GM12878 (cell line): ENCODE results near the gene PRRX1. TPM values are rescaled to one million over a fixed set of nuclear protein-coding genes. Genes with fewer than 3 reads are reported as not detected.
A peak's percentile ranks its signal among the peaks of the same experiment; 100 is the strongest.

Source experiments
- ATAC-seq: fragments of 200-7000 bp; cut with Tn5 transposase; 3 replicates; pipeline ENCODE4 v1.9.1; 2020; ENCODE audit warnings: mild to moderate bottlenecking, moderate library complexity
- BruUV-seq: library from RNA; stranded (reverse); fragments of 400-500 nt; replicated peaks from 2 replicates; lab custom pipeline; 2021; lab: Mats Ljungman, UMichigan
- CTCF ChIA-PET: fragments of 300-600 bp; sonication (Branson Sonifier 250); formaldehyde crosslinking; extraction: SDS; loops from one replicate; lab custom pipeline; 2021; ENCODE audit warnings: inconsistent platforms; lab: Yijun Ruan, JAX
- POLR2A ChIA-PET: fragments of 350-600 bp; formaldehyde crosslinking; extraction: SDS; loops from one replicate; lab custom pipeline; 2021; ENCODE audit warnings: inconsistent platforms; lab: Charles Lee
- RAD21 ChIA-PET: fragments of 300-600 bp; sonication (Branson Sonifier 250); formaldehyde crosslinking; loops from one replicate; lab custom pipeline; 2023; ENCODE audit warnings: antibody characterized with exemption; ENCODE audit not compliant: unreplicated experiment; lab: Charles Lee
- SMC1A ChIA-PET: fragments of 300-600 bp; sonication (Branson Sonifier 250); formaldehyde crosslinking; loops from one replicate; lab custom pipeline; 2023; ENCODE audit not compliant: unreplicated experiment, uncharacterized antibody; lab: Charles Lee
- DNase-seq: peaks from one replicate; pipeline ENCODE4 v3.0.0-alpha.2; 2011; ENCODE audit warnings: low read depth, low spot score
- FAIRE-seq: peaks from 3 replicates; lab custom pipeline; 2011; peaks lifted over from hg19 to GRCh38; lab: Jason Lieb, UNC
- H2AFZ ChIP-seq: 2 replicates; pipeline ENCODE4 v1.6.0; 2011; ENCODE audit warnings: low read depth, low read length, control low read depth; ENCODE audit not compliant: control insufficient read depth
- H3K27ac ChIP-seq: 2 replicates; pipeline ENCODE4 v1.5.1; 2011; ENCODE audit warnings: control low read depth; ENCODE audit not compliant: control insufficient read depth, insufficient read depth
- H3K27me3 ChIP-seq, 2 experiments: replicated peaks in 1 of 2; 2 replicates each; pipeline versions ENCODE4 v1.6.0 to v1.6.1; 2011; ENCODE audit warnings: low read length in 1 of 2; ENCODE audit not compliant: control insufficient read depth in 2 of 2, insufficient read depth in 2 of 2
- H3K36me3 ChIP-seq, 2 experiments: 2 replicates each; pipeline ENCODE4 v1.5.1; 2011; ENCODE audit warnings: low read length in 1 of 2; ENCODE audit not compliant: control insufficient read depth in 2 of 2, insufficient read depth in 2 of 2
- H3K4me1 ChIP-seq: 2 replicates; pipeline ENCODE4 v1.6.1; 2011; ENCODE audit warnings: mild to moderate bottlenecking, low read length, moderate library complexity, mixed read lengths; ENCODE audit not compliant: control insufficient read depth, insufficient read depth
- H3K4me2 ChIP-seq: 2 replicates; pipeline ENCODE4 v1.6.0; 2011; ENCODE audit warnings: control low read depth; ENCODE audit not compliant: control insufficient read depth, insufficient read depth
- H3K4me3 ChIP-seq: fragments of 200-600 bp; sonication (generic); 2 replicates; pipeline ENCODE4 v1.5.1; 2016
- H3K79me2 ChIP-seq: 2 replicates; pipeline ENCODE4 v1.6.0; 2011; ENCODE audit warnings: low read length; ENCODE audit not compliant: control insufficient read depth, insufficient read depth
- H3K9ac ChIP-seq: 2 replicates; pipeline ENCODE4 v1.8.0; 2011; ENCODE audit warnings: low read length, control low read depth, mixed read lengths; ENCODE audit not compliant: control insufficient read depth, insufficient read depth
- H3K9me3 ChIP-seq: replicated peaks from 3 replicates; pipeline ENCODE4 v1.5.1; 2011; ENCODE audit warnings: mild to moderate bottlenecking, low read length; ENCODE audit not compliant: control insufficient read depth, insufficient read depth
- H4K20me1 ChIP-seq: 2 replicates; pipeline ENCODE4 v1.6.0; 2011; ENCODE audit not compliant: control insufficient read depth, insufficient read depth
- HDAC2 ChIP-seq: fragments of 200-600 bp; sonication (generic); IDR thresholded peaks from 2 replicates; pipeline ENCODE4 v1.6.1; 2017
- RAD21 ChIP-seq: IDR thresholded peaks from 2 replicates; pipeline ENCODE4 v1.6.1; 2011; ENCODE audit warnings: mild to moderate bottlenecking, low read depth, low read length, moderate library complexity; ENCODE audit not compliant: insufficient read depth
- RAD51 ChIP-seq: fragments of 450-650 bp; IDR thresholded peaks from 2 replicates; pipeline ENCODE4 v1.6.1; 2016; ENCODE audit warnings: moderate library complexity, mild to moderate bottlenecking, inconsistent platforms
- SMAD1 ChIP-seq: fragments of 450-650 bp; IDR thresholded peaks from 2 replicates; pipeline ENCODE4 v1.6.1; 2018; ENCODE audit warnings: mild to moderate bottlenecking, low read depth; ENCODE audit not compliant: partially characterized antibody
- TAF1 ChIP-seq: IDR thresholded peaks from 2 replicates; pipeline ENCODE4 v1.6.1; 2011; ENCODE audit warnings: mild to moderate bottlenecking, low read depth, low read length, borderline replicate concordance
- TCF3 ChIP-seq: IDR thresholded peaks from 2 replicates; pipeline ENCODE4 v1.6.1; 2012; ENCODE audit warnings: low read depth, mild to moderate bottlenecking, low read length, borderline replicate concordance; ENCODE audit not compliant: insufficient read depth
- WGBS: methylation state at CpG from one replicate; pipeline ENCODE4 v1.1.6; 2016; ENCODE audit warnings: low lambda C conversion rate; ENCODE audit not compliant: insufficient replicate concordance, insufficient coverage; ENCODE audit errors: missing lambda C conversion rate; 5-methylcytosine and 5-hydroxymethylcytosine counted together
- in situ Hi-C: fragments of 300-500 bp; cut with MboI; formaldehyde crosslinking; loops from 9 replicates; pipeline ENCODE4 v1.14.3; 2018; ENCODE audit warnings: mixed read lengths
- intact Hi-C: fragments of 100-400 bp; cut with micrococcal nuclease; formaldehyde crosslinking; loops from one replicate; pipeline ENCODE4 v1.14.2; 2022; ENCODE audit not compliant: unreplicated experiment
- polyA plus RNA-seq, 11 experiments: library from polyadenylated mRNA; depleted of rRNA in 4 of 11; unstranded in 6 of 11; stranded (reverse) in 5 of 11; fragments of >200 nt; fragmentation: Nextera tagmentation in 4 of 11; fragmentation: Illumina TruSeq in 1 of 11; extraction: Ambion mirVana in 4 of 11; extraction: Trizol in 1 of 11; gene quantifications; 1 replicate in 1 of 11; 2 replicates in 10 of 11; pipeline versions ENCODE4 v1.2.1 to v1.2.3, GENCODE V29; 2011 to 2016; ENCODE audit warnings: inconsistent platforms in 2 of 11, missing spikeins in 2 of 11, low read depth in 1 of 11
- total RNA-seq, 4 experiments: library from RNA; depleted of rRNA in 3 of 4; stranded (reverse); fragments of >200 nt in 3 of 4; fragmentation: Illumina TruSeq in 1 of 4; extraction: Trizol in 1 of 4; gene quantifications; 2 replicates each; pipeline versions ENCODE4 v1.2.1 to v1.2.3, GENCODE V29; 2013 to 2021
- TF ChIP-seq, protein P1 (sequence below): IDR thresholded peaks from 2 replicates; pipeline ENCODE4 v1.6.1; 2011; ENCODE audit warnings: borderline replicate concordance, low read depth, mild to moderate bottlenecking, moderate library complexity, low read length; ENCODE audit not compliant: insufficient read depth, poor library complexity, severe bottlenecking

The PRRX1 gene
- total and polyA plus RNA-seq, 10 of the 15 experiments (the other 5 are each of a cell fraction or from before 2014, with no cell fraction given), result 0.42 to 64.6 (median 1.5) TPM

DNA sequence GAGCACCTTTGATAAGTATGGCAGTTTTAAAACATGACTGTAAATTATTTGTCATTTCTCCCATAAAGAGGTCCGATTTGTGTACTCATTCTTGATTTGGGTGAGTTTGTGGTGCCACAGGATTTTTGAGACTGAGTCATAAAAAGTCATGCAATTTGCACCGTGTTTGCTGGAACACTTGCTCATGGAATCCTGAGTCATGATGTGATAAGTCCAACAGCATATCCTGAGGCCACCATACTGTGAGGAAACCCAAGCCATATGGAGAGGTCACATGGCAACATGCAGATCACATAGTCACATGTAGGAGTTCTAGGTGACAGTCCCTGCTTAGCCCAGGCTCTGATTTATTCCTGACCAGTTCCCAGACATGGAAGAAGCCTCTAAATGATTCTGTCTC, 40.8 kb upstream of the PRRX1 start:
- no peak overlapping the region for H2AFZ ChIP-seq
- DNase-seq, result no peak
- no peaks in the 10 kb centered on the region for H3K4me1 ChIP-seq
- ChIA-PET RAD21 (interaction anchor here (0.6 to 1.3 kb wide), 3 partner anchors 10 to 40 kb away, joined by 3 to 5 read pairs (median 3); no protein-coding TSS in a partner anchor), SMC1A (interaction anchor here (1.0 to 13.2 kb wide), 7 partner anchors 10 to 103 kb away, joined by 3 to 150 read pairs (median 3); partner anchors contain the start of gene PRRX1), CTCF (interaction anchor here (0.8 to 1.5 kb wide), 2 partner anchors 9 to 50 kb away, joined by 3 read pairs; no protein-coding TSS in a partner anchor), POLR2A (interaction anchor here (0.6 to 1.5 kb wide), 5 partner anchors 9 to 98 kb away, joined by 3 to 5 read pairs (median 3); no protein-coding TSS in a partner anchor)
- no peaks in the 10 kb centered on the region for H3K27me3 ChIP-seq
- H3K79me2 ChIP-seq, result no peaks in the 10 kb centered on the region
- H3K9me3 ChIP-seq, result no peaks in the 10 kb centered on the region
- no peak for ATAC-seq
- H4K20me1 ChIP-seq, result no peaks in the 10 kb centered on the region
- FAIRE-seq, result peak; percentile 27
- no peak overlapping the region for H3K4me2 ChIP-seq
- no peak overlapping the region for H3K4me3 ChIP-seq
- H3K36me3 ChIP-seq, result no peaks in the 10 kb centered on the region
- TF ChIP-seq TAF1 (no peak), TCF3 (no peak), RAD21 (no peak), HDAC2 (no peak), RAD51 (peak; percentile 46), SMAD1 (no peak)
- TF ChIP-seq, protein P1, sequence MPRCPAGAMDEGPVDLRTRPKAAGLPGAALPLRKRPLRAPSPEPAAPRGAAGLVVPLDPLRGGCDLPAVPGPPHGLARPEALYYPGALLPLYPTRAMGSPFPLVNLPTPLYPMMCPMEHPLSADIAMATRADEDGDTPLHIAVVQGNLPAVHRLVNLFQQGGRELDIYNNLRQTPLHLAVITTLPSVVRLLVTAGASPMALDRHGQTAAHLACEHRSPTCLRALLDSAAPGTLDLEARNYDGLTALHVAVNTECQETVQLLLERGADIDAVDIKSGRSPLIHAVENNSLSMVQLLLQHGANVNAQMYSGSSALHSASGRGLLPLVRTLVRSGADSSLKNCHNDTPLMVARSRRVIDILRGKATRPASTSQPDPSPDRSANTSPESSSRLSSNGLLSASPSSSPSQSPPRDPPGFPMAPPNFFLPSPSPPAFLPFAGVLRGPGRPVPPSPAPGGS, result peak; percentile 69
- intact Hi-C loops, result no loop called here
- no TSS peak for BruUV-seq
- H3K9ac ChIP-seq, result no peak overlapping the region
- 0% methylated on average over 2 of the region's 2 CpGs for WGBS
- in situ Hi-C loops, result no loop called here
- H3K27ac ChIP-seq, result no peak overlapping the region
